ENCODE data around the gene DNAJB6.
A peak's percentile ranks its signal among the peaks of the same experiment; 100 is the strongest.

The DNAJB6 gene

GRCh38 chr7:157464111-157464970, 127.5 kb downstream of the DNAJB6 start:
- Mint-ChIP-seq H3K36me3 (ENCODE audit: low read depth) (no peaks in the 10 kb centered on the region), H3K4me1 (peaks cover 24% of the 10 kb centered on the region), H3K27ac (peak overlapping the region in 1 of 3 experiments; percentile 34), H3K27me3 (ENCODE audit: low read depth) (peaks cover 48% of the 10 kb centered on the region), H3K4me3 (no peak overlapping the region), H3K9me3 (no peaks in the 10 kb centered on the region)
- TF ChIP-seq CTCF (IDR thresholded peaks at IDR 0.05; ENCODE audit: unreplicated experiment in 3 of 3) = no peak

GRCh38 chr7:157464971-157465886, 128.4 kb downstream of the DNAJB6 start:
- no peaks in the 10 kb centered on the region for H3K9me3 Mint-ChIP-seq
- no peaks in the 10 kb centered on the region for H3K36me3 Mint-ChIP-seq (ENCODE audit: low read depth)

GRCh38 chr7:157465891-157466866, 129.4 kb downstream of the DNAJB6 start:
- peaks cover 24% of the 10 kb centered on the region for H3K4me1 Mint-ChIP-seq
- H3K27me3 Mint-ChIP-seq (ENCODE audit: low read depth) = peaks cover 41% of the 10 kb centered on the region
- peak overlapping the region; percentile 22 to 31 (median 29) for H3K4me3 Mint-ChIP-seq
- peaks cover 3% of the 10 kb centered on the region for H3K36me3 Mint-ChIP-seq (ENCODE audit: low read depth)
- peak overlapping the region in 1 of 3 experiments; percentile 30 for H3K27ac Mint-ChIP-seq
- TF ChIP-seq CTCF (IDR thresholded peaks at IDR 0.05; ENCODE audit: unreplicated experiment in 3 of 3) = no peak
- peaks cover 4% of the 10 kb centered on the region for H3K9me3 Mint-ChIP-seq

More at GRCh38 chr7:157464971-157465886, 128.4 kb downstream of the DNAJB6 start:
- peaks cover 24% of the 10 kb centered on the region for H3K4me1 Mint-ChIP-seq
- H3K27me3 Mint-ChIP-seq (ENCODE audit: low read depth) = peaks cover 46% of the 10 kb centered on the region
- no peak for TF ChIP-seq CTCF (IDR thresholded peaks at IDR 0.05; ENCODE audit: unreplicated experiment in 3 of 3)
- peak overlapping the region; percentile 31 to 59 (median 36) for H3K4me3 Mint-ChIP-seq
- peak overlapping the region in 1 of 3 experiments; percentile 34 for H3K27ac Mint-ChIP-seq

- Mint-ChIP-seq H3K27me3 (ENCODE audit: low read depth) (peaks cover 35% of the 10 kb centered on the region), H3K4me3 (no peak overlapping the region), H3K9me3 (peaks cover 6% of the 10 kb centered on the region), H3K27ac (no peak overlapping the region), H3K36me3 (ENCODE audit: low read depth) (peaks cover 4% of the 10 kb centered on the region), H3K4me1 (peaks cover 24% of the 10 kb centered on the region)
- TF ChIP-seq CTCF (IDR thresholded peaks at IDR 0.05; ENCODE audit: unreplicated experiment in 3 of 3) = peak in 2 of 3 experiments; percentile 16 to 19
Observed at GRCh38 chr7:157466867-157467261, 130.1 kb downstream of the DNAJB6 start.

All from nephron (organoid).